NCI-H1694 treated with DMSO at 0.1 percent for 48 hours (cell line): ENCODE data around the gene PDE9A.
A peak's percentile ranks its signal among the peaks of the same experiment; 100 is the strongest.

Experiments
- DNase-seq: peaks from one replicate; lab custom pipeline; 2025; lab: John Stamatoyannopoulos, UW

Gene PDE9A

GRCh38 chr21:42759594-42759927, 106.1 kb downstream of the PDE9A start:
- no peak for DNase-seq

- peak; percentile 62 for DNase-seq
Measured at GRCh38 chr21:42760361-42760950, 107.0 kb downstream of the PDE9A start.

- peak; percentile 61 for DNase-seq
Measured at GRCh38 chr21:42760951-42761751, 107.7 kb downstream of the PDE9A start.

- DNase-seq = no peak
Measured at GRCh38 chr21:42761776-42762335, 108.4 kb downstream of the PDE9A start.

GRCh38 chr21:42763581-42764442, 110.4 kb downstream of the PDE9A start:
- no peak for DNase-seq

GRCh38 chr21:42764443-42764760, 111.0 kb downstream of the PDE9A start:
- DNase-seq = no peak

GRCh38 chr21:42764883-42765282, 111.5 kb downstream of the PDE9A start:
- no peak for DNase-seq

DNA sequence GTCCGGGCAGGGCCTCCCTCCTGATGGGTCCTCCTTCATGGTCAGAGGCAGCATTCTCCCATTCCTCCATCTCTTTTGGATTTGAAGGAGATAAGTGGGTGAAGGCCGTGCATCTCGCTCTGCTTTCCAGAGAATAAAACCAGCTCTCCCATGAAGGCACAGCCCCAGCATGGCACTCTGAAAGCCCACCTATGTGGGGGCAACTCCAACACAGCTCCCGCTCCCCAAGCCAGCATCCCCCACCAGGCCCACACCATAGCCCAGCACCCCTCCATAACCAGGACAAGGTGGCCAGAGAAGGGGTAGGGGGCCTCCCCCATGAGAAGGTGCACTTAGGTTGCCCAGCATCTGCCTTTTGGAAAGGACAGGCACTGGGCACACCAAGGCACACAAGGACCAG, 112.2 kb downstream of the PDE9A start:
- DNase-seq = no peak

GRCh38 chr21:42766739-42767560, 113.5 kb downstream of the PDE9A start:
- no peak for DNase-seq

GRCh38 chr21:42767561-42767835, 114.1 kb downstream of the PDE9A start:
- DNase-seq = no peak

- no peak for DNase-seq
Measured at GRCh38 chr21:42768324-42769121, 115.1 kb downstream of the PDE9A start.

DNA sequence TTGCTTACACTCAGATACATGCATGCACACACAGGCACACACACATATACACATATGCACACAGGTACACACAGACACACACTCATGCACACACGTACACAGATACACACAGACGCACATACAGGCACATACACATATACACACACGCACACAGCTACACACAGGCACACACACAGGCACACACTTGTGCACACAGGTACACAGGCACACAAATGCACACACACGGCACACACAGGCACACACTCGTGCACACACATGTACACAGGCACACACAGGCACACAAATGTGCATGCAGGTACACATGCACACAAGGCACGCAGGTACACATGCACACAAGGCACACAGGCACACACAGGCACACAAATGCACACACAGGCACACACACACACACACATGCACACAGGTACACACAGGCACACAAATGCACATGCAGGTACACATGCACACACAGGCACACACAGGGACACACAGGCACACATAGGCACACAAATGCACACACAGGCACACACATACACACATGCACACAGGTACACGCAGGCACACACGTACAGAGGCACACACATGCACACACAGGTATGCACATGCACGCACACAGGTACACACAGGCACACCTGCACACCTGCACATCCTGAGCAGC, 115.9 kb downstream of the PDE9A start:
- DNase-seq = no peak

- no peak for DNase-seq
Measured at GRCh38 chr21:42769820-42770716, 116.6 kb downstream of the PDE9A start.

DNA sequence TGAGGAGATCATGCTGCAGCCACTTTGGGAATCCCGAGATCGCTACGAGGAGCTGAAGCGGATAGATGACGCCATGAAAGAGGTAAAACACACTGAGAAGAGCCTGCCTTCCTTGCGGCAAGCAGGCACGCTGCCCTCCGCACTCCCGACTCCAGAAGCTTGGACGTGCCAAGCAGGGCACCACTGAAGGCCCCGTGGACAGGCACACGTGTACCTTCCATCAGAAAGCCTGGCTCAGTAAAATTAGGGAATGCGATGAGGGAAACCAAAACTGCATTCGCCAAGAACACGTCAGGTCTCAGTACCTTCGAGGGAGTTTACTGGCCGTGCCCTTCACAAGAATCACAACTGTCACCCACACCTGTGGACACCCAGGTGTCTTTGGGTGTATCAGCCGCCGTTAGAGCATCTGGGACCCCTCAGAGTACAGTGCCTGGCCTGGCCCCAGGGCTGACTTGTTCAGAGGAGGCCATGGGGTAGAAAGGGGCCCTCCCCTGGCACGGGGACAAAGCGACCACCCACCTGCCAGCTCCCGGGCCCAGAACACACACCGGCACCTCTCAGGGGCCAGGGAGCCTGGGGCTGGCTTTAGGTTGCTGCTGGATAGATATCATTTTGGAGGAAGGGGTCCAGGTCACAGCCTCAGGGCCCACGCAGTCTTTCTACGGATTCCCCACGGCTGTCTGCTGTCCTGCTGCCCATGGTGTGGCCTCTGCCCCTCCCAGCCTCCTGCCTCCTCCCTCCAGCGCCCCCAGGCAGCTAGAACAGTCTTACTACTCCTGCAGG, 117.5 kb downstream of the PDE9A start:
- DNase-seq = no peak

- DNase-seq = no peak
Measured at GRCh38 chr21:42771503-42771805, 118.0 kb downstream of the PDE9A start.

DNA sequence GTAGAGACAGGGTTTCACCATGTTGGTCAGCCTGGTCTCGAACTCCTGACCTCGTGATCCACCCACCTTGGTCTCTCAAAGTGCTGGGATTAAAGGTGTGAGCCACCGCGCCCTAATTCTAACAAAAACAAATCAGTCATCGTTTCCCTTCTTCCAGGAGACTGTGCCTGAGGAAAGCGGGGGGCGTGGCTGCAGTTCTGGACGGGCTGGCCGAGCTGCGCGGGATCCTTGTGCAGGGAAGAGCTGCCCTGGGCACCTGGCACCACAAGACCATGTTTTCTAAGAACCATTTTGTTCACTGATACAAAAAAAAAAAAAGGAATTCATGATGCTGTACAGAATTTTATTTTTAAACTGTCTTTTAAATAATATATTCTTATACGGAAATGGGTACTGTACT, 121.7 kb downstream of the PDE9A start:
- DNase-seq = no peak

- DNase-seq = no peak
Measured at GRCh38 chr21:42775891-42776290, 122.5 kb downstream of the PDE9A start.

DNA sequence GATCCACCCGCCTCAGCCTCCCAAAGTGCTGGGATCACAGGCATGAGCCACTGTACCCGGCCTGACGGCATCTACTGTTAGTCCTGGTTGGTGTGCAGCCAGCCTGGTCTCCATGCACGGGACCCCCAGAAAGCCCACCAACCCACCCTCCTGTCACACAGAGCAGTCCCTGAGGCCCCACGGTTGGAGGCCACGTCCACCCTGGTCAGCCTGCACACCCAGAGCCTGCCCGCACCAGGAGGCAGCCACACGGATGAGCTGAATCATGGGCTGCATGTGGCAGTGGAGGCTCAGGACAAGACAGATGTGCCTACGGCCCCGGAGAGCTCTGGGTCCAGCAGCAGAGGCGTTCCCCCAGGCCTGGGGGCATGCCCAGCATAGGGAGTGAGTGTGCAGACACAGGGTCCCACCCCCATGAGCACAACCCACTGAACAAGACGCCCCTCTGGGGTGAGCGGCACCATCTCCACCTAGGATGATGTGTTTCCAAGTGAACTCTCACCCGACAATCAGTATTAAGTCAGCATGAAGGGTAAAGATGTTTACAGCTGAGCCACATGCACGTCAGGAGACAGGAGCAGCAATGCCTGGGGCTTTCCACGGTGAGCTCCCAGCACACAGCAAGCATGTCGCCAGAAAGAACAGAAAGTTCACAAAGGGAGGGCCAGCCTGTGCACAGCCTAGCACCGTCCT, 123.8 kb downstream of the PDE9A start:
- no peak for DNase-seq
